NT2/D1 (cell line): ENCODE measurements around the gene KRTAP5-4.

Experiments used
- DNase-seq: peaks from one replicate; pipeline ENCODE4 v3.0.0-alpha.2; 2011; ENCODE audit warnings: low read depth, low spot score
- H3K27me3 ChIP-seq: 2 replicates; pipeline ENCODE4 v1.6.0; 2011; ENCODE audit warnings: mild to moderate bottlenecking; ENCODE audit not compliant: insufficient read length, insufficient read depth
- H3K36me3 ChIP-seq: 2 replicates; pipeline ENCODE4 v1.6.1; 2011; ENCODE audit warnings: mild to moderate bottlenecking, low read length, mixed read lengths; ENCODE audit not compliant: insufficient read depth, insufficient read length
- H3K4me1 ChIP-seq: 2 replicates; pipeline ENCODE4 v1.5.1; 2011; ENCODE audit not compliant: insufficient read depth, insufficient read length
- H3K4me3 ChIP-seq: 2 replicates; pipeline ENCODE4 v1.5.1; 2011; ENCODE audit warnings: low read depth; ENCODE audit not compliant: insufficient read length
- H3K9ac ChIP-seq: 2 replicates; pipeline ENCODE4 v1.6.0; 2011; ENCODE audit warnings: low read depth; ENCODE audit not compliant: insufficient read length
- H3K9me3 ChIP-seq: 2 replicates; pipeline ENCODE4 v1.5.1; 2011; ENCODE audit warnings: mild to moderate bottlenecking, low read length; ENCODE audit not compliant: insufficient read depth
- SUZ12 ChIP-seq: IDR thresholded peaks from 2 replicates; pipeline ENCODE4 v1.6.1; 2011; ENCODE audit not compliant: insufficient read length, insufficient read depth; ENCODE audit errors: extremely low read depth
- YY1 ChIP-seq: IDR thresholded peaks from 2 replicates; pipeline ENCODE4 v1.6.1; 2011; ENCODE audit not compliant: insufficient read length, insufficient read depth
- ZNF274 ChIP-seq: IDR thresholded peaks from 2 replicates; pipeline ENCODE4 v1.6.1; 2011; ENCODE audit warnings: mild to moderate bottlenecking, low read depth, low read length

Gene KRTAP5-4

GRCh38 chr11:1645357-1645821, 23.5 kb upstream of the KRTAP5-4 start:
- no peak overlapping the region for H3K4me3 ChIP-seq
- H3K4me1 ChIP-seq = peaks cover under 1% of the 10 kb centered on the region
- TF ChIP-seq YY1 (no peak), ZNF274 (no peak), SUZ12 (no peak)
- H3K9ac ChIP-seq = no peak overlapping the region
- H3K27me3 ChIP-seq = peaks cover 7% of the 10 kb centered on the region
- no peak for DNase-seq
- H3K36me3 ChIP-seq = no peaks in the 10 kb centered on the region
- H3K9me3 ChIP-seq = no peaks in the 10 kb centered on the region

GRCh38 chr11:1644601-1645356, 22.8 kb upstream of the KRTAP5-4 start:
- no peak for DNase-seq
- Histone ChIP-seq H3K9ac (no peak overlapping the region), H3K4me3 (no peak overlapping the region), H3K4me1 (no peaks in the 10 kb centered on the region), H3K9me3 (no peaks in the 10 kb centered on the region), H3K36me3 (no peaks in the 10 kb centered on the region), H3K27me3 (peaks cover 7% of the 10 kb centered on the region)
- TF ChIP-seq YY1 (no peak), SUZ12 (no peak), ZNF274 (no peak)

GRCh38 chr11:1643146-1643690, 21.3 kb upstream of the KRTAP5-4 start:
- no peak for DNase-seq
- Histone ChIP-seq H3K36me3 (no peaks in the 10 kb centered on the region), H3K4me3 (no peak overlapping the region), H3K27me3 (peaks cover 7% of the 10 kb centered on the region), H3K9me3 (no peaks in the 10 kb centered on the region), H3K9ac (no peak overlapping the region), H3K4me1 (no peaks in the 10 kb centered on the region)
- no peak for TF ChIP-seq ZNF274
- no peak for TF ChIP-seq YY1
- no peak for TF ChIP-seq SUZ12

DNA sequence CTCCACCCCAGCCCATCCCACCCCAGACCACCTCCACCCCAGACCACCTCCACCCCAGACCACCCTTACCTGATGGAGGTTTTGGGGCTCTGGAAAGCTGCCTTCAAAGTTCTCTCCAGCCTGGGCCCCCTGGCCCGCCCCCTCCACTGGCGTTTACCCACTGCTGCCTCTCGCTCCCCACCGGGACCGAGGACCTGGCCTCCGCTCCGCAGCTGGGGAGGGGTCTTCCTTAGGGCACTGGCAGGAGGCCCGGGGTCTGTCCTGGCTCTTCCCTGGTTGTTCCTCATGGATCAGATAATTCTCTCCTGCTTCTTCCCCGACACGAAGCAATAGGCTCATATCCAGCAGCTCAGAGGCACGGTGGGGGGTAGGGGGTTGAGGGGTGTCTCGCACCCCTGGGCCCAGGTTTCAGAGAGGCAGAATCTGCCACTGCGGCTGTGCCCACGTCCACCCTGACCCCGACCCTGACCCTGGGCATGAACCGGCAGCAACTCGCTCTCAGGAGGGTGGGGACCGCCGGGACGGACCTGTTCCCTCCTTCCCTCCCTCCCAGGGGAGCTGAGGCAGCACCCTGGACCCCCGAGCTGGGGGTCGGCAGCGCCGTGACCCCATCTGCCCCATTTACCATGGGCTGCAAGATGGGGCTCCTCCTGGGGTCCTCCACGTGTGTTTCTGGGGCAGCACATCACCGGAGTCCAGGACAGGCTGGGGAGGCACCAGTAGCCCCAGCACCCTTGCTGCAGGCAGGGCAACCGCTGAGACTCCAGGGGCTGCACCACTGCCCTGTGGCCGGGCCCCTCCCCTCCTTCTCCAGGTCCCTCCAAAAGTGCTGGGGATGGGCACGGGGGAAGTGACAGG, 20.6 kb upstream of the KRTAP5-4 start:
- no peaks in the 10 kb centered on the region for H3K4me1 ChIP-seq
- TF ChIP-seq ZNF274 (no peak), SUZ12 (no peak), YY1 (no peak)
- H3K9ac ChIP-seq = no peak overlapping the region
- DNase-seq = no peak
- H3K9me3 ChIP-seq = no peaks in the 10 kb centered on the region
- H3K27me3 ChIP-seq = peaks cover 7% of the 10 kb centered on the region
- no peak overlapping the region for H3K4me3 ChIP-seq
- H3K36me3 ChIP-seq = no peaks in the 10 kb centered on the region

- no peak for DNase-seq
- no peak for TF ChIP-seq YY1
- no peak for TF ChIP-seq SUZ12
- TF ChIP-seq ZNF274 = no peak
- no peak overlapping the region for H3K9ac ChIP-seq
- H3K36me3 ChIP-seq = no peaks in the 10 kb centered on the region
- no peak overlapping the region for H3K4me3 ChIP-seq
- H3K4me1 ChIP-seq = no peaks in the 10 kb centered on the region
- H3K9me3 ChIP-seq = no peaks in the 10 kb centered on the region
- H3K27me3 ChIP-seq = peaks cover 7% of the 10 kb centered on the region
Observed at GRCh38 chr11:1641096-1641495, 19.2 kb upstream of the KRTAP5-4 start.

GRCh38 chr11:1640076-1640946, 18.4 kb upstream of the KRTAP5-4 start:
- no peak for TF ChIP-seq SUZ12
- no peak for TF ChIP-seq YY1
- no peak for TF ChIP-seq ZNF274
- DNase-seq = peak; percentile 25

DNA sequence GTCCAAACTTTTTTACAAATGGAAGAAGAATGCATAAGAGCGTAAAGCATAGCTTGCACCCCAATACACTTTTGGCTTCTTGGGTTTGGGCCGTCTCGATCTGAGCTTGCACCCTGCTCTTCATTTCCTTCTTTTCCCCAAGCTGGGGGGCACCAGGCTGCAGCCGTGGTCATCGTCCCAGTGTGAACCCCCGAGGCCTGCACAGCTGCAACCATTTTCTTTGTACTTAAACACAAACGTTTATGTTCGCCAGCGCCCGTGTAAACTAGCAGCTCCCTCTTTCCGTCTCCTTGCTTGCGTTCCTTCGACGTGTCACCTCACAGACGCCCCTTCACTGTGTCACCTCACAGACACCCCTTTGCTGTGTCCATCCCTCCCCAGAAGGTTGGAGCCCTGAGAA, 17.7 kb upstream of the KRTAP5-4 start:
- H3K36me3 ChIP-seq = no peaks in the 10 kb centered on the region
- TF ChIP-seq SUZ12 (no peak), YY1 (no peak), ZNF274 (no peak)
- H3K27me3 ChIP-seq = peaks cover 7% of the 10 kb centered on the region
- H3K9ac ChIP-seq = no peak overlapping the region
- DNase-seq = no peak
- H3K9me3 ChIP-seq = no peaks in the 10 kb centered on the region
- no peak overlapping the region for H3K4me3 ChIP-seq
- no peaks in the 10 kb centered on the region for H3K4me1 ChIP-seq

More at GRCh38 chr11:1640076-1640946, 18.4 kb upstream of the KRTAP5-4 start:
- Histone ChIP-seq H3K36me3 (no peaks in the 10 kb centered on the region), H3K27me3 (peaks cover 7% of the 10 kb centered on the region), H3K4me1 (no peaks in the 10 kb centered on the region), H3K4me3 (no peak overlapping the region), H3K9me3 (no peaks in the 10 kb centered on the region), H3K9ac (no peak overlapping the region)
